IMR-90 (cell line): ENCODE results near the gene CDC37L1. TPM values are rescaled to one million over a fixed set of nuclear protein-coding genes. Genes with fewer than 3 reads are reported as not detected.

Experiments
- ATAC-seq: fragments of 200-7000 bp; cut with Tn5 transposase; 2 replicates; pipeline ENCODE4 v1.9.1; 2020; ENCODE audit warnings: low read depth, mild to moderate bottlenecking, moderate library complexity
- BruUV-seq: library from RNA; stranded (reverse); fragments of 400-500 nt; replicated peaks from 2 replicates; lab custom pipeline; 2021; lab: Mats Ljungman, UMichigan
- CTCF ChIA-PET: fragments of 300-600 bp; formaldehyde crosslinking; extraction: SDS; loops from one replicate; lab custom pipeline; 2021; ENCODE audit warnings: antibody characterized with exemption; lab: Yijun Ruan, JAX
- POLR2A ChIA-PET: fragments of 300-600 bp; sonication (Branson Sonifier 250); formaldehyde crosslinking; loops from one replicate; lab custom pipeline; 2022; ENCODE audit warnings: antibody characterized with exemption; ENCODE audit not compliant: unreplicated experiment; lab: Charles Lee
- DNase-seq: peaks from one replicate; pipeline ENCODE4 v3.0.0; 2013
- H2AFZ ChIP-seq: replicated peaks from 2 replicates; pipeline ENCODE3; 2013; ENCODE audit warnings: low read length, mild to moderate bottlenecking; ENCODE audit not compliant: poor library complexity
- H2AK5ac ChIP-seq: 2 replicates; pipeline ENCODE4 v1.6.1; 2013; ENCODE audit warnings: low read depth, low read length, inconsistent platforms
- H2AK9ac ChIP-seq: replicated peaks from 2 replicates; pipeline ENCODE3; 2013; ENCODE audit warnings: mild to moderate bottlenecking, low read depth, low read length, moderate library complexity; ENCODE audit not compliant: poor library complexity
- H2BK120ac ChIP-seq: 2 replicates; pipeline ENCODE4 v1.6.1; 2013; ENCODE audit warnings: low read depth, low read length, inconsistent platforms
- H2BK15ac ChIP-seq: 3 replicates; pipeline ENCODE4 v1.6.1; 2013; ENCODE audit warnings: low read depth, low read length, inconsistent platforms
- H2BK20ac ChIP-seq: 2 replicates; pipeline ENCODE4 v1.6.1; 2013; ENCODE audit warnings: low read depth, mild to moderate bottlenecking, inconsistent platforms, low read length, moderate library complexity
- H2BK5ac ChIP-seq: 2 replicates; pipeline ENCODE4 v1.6.1; 2013; ENCODE audit warnings: mild to moderate bottlenecking, low read depth, low read length, inconsistent platforms; ENCODE audit not compliant: poor library complexity, severe bottlenecking
- H3K14ac ChIP-seq: replicated peaks from 2 replicates; pipeline ENCODE4 v1.6.1; 2013; ENCODE audit warnings: low read depth, low read length, inconsistent platforms
- H3K18ac ChIP-seq: 2 replicates; pipeline ENCODE4 v1.6.1; 2013; ENCODE audit warnings: low read depth, low read length, control low read depth
- H3K23ac ChIP-seq: 2 replicates; pipeline ENCODE4 v1.6.1; 2013; ENCODE audit warnings: low read depth, low read length, inconsistent platforms
- H3K27ac ChIP-seq: 2 replicates; pipeline ENCODE4 v1.5.1; 2013; ENCODE audit warnings: mild to moderate bottlenecking, control low read depth, low read length; ENCODE audit not compliant: insufficient read depth
- H3K27me3 ChIP-seq: 2 replicates; pipeline ENCODE4 v1.6.1; 2013; ENCODE audit warnings: low read length; ENCODE audit not compliant: control insufficient read depth, insufficient read depth
- H3K36me3 ChIP-seq: 2 replicates; pipeline ENCODE4 v1.6.1; 2013; ENCODE audit warnings: low read length, mixed read lengths; ENCODE audit not compliant: control insufficient read depth, insufficient read depth
- H3K4ac ChIP-seq: 2 replicates; pipeline ENCODE4 v1.6.1; 2013; ENCODE audit warnings: low read depth, low read length, inconsistent platforms
- H3K4me1 ChIP-seq: 2 replicates; pipeline ENCODE4 v1.6.1; 2013; ENCODE audit warnings: low read length, mixed read lengths; ENCODE audit not compliant: control insufficient read depth, insufficient read depth
- H3K4me2 ChIP-seq: 2 replicates; pipeline ENCODE4 v1.6.1; 2013; ENCODE audit warnings: low read depth, mild to moderate bottlenecking, control low read depth, low read length, moderate library complexity
- H3K4me3 ChIP-seq: 2 replicates; pipeline ENCODE4 v1.5.1; 2013; ENCODE audit warnings: low read depth, mild to moderate bottlenecking, control low read depth, low read length, moderate library complexity; ENCODE audit not compliant: insufficient read depth
- H3K56ac ChIP-seq: 2 replicates; pipeline ENCODE4 v1.6.1; 2013; ENCODE audit warnings: low read length, inconsistent platforms; ENCODE audit not compliant: insufficient read depth; ENCODE audit errors: extremely low read depth
- H3K79me1 ChIP-seq, 2 experiments: 2 replicates each; pipeline ENCODE4 v1.6.1; 2013; ENCODE audit warnings: low read length in 2 of 2, inconsistent platforms in 1 of 2, low read depth in 1 of 2
- H3K9ac ChIP-seq: 2 replicates; pipeline ENCODE4 v1.6.1; 2013; ENCODE audit warnings: low read depth, low read length, control low read depth
- H3K9me1 ChIP-seq: 2 replicates; pipeline ENCODE4 v1.6.1; 2013; ENCODE audit warnings: low read length, inconsistent platforms; ENCODE audit not compliant: insufficient read depth
- H3K9me3 ChIP-seq: 2 replicates; pipeline ENCODE4 v1.6.1; 2013; ENCODE audit warnings: low read length; ENCODE audit not compliant: control insufficient read depth, insufficient read depth
- H4K20me1 ChIP-seq: 2 replicates; pipeline ENCODE4 v1.6.1; 2013; ENCODE audit warnings: low read length, inconsistent platforms; ENCODE audit not compliant: insufficient read depth
- H4K5ac ChIP-seq: 2 replicates; pipeline ENCODE4 v1.6.1; 2013; ENCODE audit warnings: mild to moderate bottlenecking, low read depth, low read length, control low read depth
- H4K8ac ChIP-seq, 2 experiments: 2 replicates each; pipeline ENCODE4 v1.6.1; 2013; ENCODE audit warnings: low read depth in 2 of 2, low read length in 2 of 2, control low read depth in 1 of 2, inconsistent platforms in 1 of 2
- H4K91ac ChIP-seq: 2 replicates; pipeline ENCODE4 v1.6.1; 2013; ENCODE audit warnings: low read depth, low read length, inconsistent platforms; ENCODE audit not compliant: insufficient read depth
- BHLHE40 ChIP-seq: fragments of 150-350 bp; IDR thresholded peaks from 2 replicates; pipeline ENCODE4 v1.6.1; 2016; ENCODE audit warnings: mild to moderate bottlenecking, low read depth, low read length
- CEBPB ChIP-seq: IDR thresholded peaks from 2 replicates; pipeline ENCODE4 v1.6.1; 2012; ENCODE audit warnings: low read depth, low read length, improper control_type of control experiment
- CHD1 ChIP-seq: IDR thresholded peaks from 2 replicates; pipeline ENCODE4 v1.6.1; 2012; ENCODE audit warnings: low read depth, low read length, improper control_type of control experiment
- CTCF ChIP-seq: conservative IDR thresholded peaks from 2 replicates; pipeline ENCODE4 v1.5.1; 2012; ENCODE audit warnings: mild to moderate bottlenecking, low read depth, low read length, improper control_type of control experiment
- ELK1 ChIP-seq: fragments of 150-350 bp; IDR thresholded peaks from 2 replicates; pipeline ENCODE4 v1.6.1; 2016; ENCODE audit warnings: low read depth, mild to moderate bottlenecking, low read length, moderate library complexity, borderline replicate concordance
- FOS ChIP-seq: fragments of 150-350 bp; IDR thresholded peaks from 2 replicates; pipeline ENCODE4 v1.6.1; 2016; ENCODE audit warnings: low read depth, low read length
- MAFK ChIP-seq: IDR thresholded peaks from 2 replicates; pipeline ENCODE4 v1.6.1; 2012; ENCODE audit warnings: low read depth, low read length, improper control_type of control experiment
- MAZ ChIP-seq: IDR thresholded peaks from 2 replicates; pipeline ENCODE4 v1.6.1; 2012; ENCODE audit warnings: low read depth, mild to moderate bottlenecking, low read length, improper control_type of control experiment, moderate library complexity, borderline replicate concordance
- MXI1 ChIP-seq: IDR thresholded peaks from 2 replicates; pipeline ENCODE4 v1.6.1; 2012; ENCODE audit warnings: low read depth, mild to moderate bottlenecking, low read length, moderate library complexity, borderline replicate concordance
- NFE2L2 ChIP-seq: fragments of 150-350 bp; IDR thresholded peaks from 2 replicates; pipeline ENCODE4 v1.6.1; 2016; ENCODE audit warnings: low read depth, mild to moderate bottlenecking, low read length
- POLR2A ChIP-seq: IDR thresholded peaks from 2 replicates; pipeline ENCODE4 v1.6.1; 2012; ENCODE audit warnings: mild to moderate bottlenecking, low read depth, low read length
- RAD21 ChIP-seq: IDR thresholded peaks from 2 replicates; pipeline ENCODE4 v1.6.1; 2012; ENCODE audit warnings: low read length, improper control_type of control experiment
- RCOR1 ChIP-seq: IDR thresholded peaks from 2 replicates; pipeline ENCODE4 v1.6.1; 2012; ENCODE audit warnings: mild to moderate bottlenecking, low read length, improper control_type of control experiment; ENCODE audit not compliant: insufficient replicate concordance
- RFX5 ChIP-seq: IDR thresholded peaks from 2 replicates; pipeline ENCODE4 v1.8.0; 2012; ENCODE audit warnings: low read depth, mild to moderate bottlenecking, low read length, moderate library complexity
- SMC3 ChIP-seq: fragments of 150-350 bp; IDR thresholded peaks from 2 replicates; pipeline ENCODE4 v1.6.1; 2016; ENCODE audit warnings: low read depth, mild to moderate bottlenecking, antibody characterized with exemption, low read length, moderate library complexity
- USF2 ChIP-seq: fragments of 150-350 bp; IDR thresholded peaks from 2 replicates; pipeline ENCODE4 v1.6.1; 2017; ENCODE audit warnings: mild to moderate bottlenecking, antibody characterized with exemption, low read length, low read depth
- WGBS, 2 experiments: methylation state at CpG; one replicate each; pipeline versions ENCODE4 v1.1.5 to v1.1.7; 2013; ENCODE audit warnings: missing lambda C conversion rate in 2 of 2; ENCODE audit not compliant: insufficient read length in 1 of 2; ENCODE audit errors: extremely low coverage in 2 of 2; 5-methylcytosine and 5-hydroxymethylcytosine counted together
- dilution Hi-C: fragments of 300-500 bp; cut with HindIII; formaldehyde crosslinking; loops from one replicate; pipeline ENCODE4 v1.14.3; 2018; ENCODE audit warnings: low sequenced_read_pairs; ENCODE audit not compliant: unreplicated experiment
- in situ Hi-C: fragments of 300-500 bp; cut with MboI; formaldehyde crosslinking; loops from 3 replicates; pipeline ENCODE4 v1.14.3; 2019; ENCODE audit warnings: low sequenced_read_pairs, inconsistent platforms, mixed read lengths
- intact Hi-C: fragments of 100-400 bp; cut with micrococcal nuclease; formaldehyde crosslinking; loops from 2 replicates; pipeline ENCODE4 v1.10.0; 2022
- polyA plus RNA-seq, 3 experiments: library from polyadenylated mRNA; depleted of rRNA; stranded (reverse); fragments of >200 nt; gene quantifications; 2 replicates each; pipeline ENCODE4 v1.2.3, GENCODE V29; 2012; ENCODE audit warnings: low replicate concordance in 1 of 3
- total RNA-seq: library from RNA; depleted of rRNA; stranded (reverse); fragments of >200 nt; gene quantifications from 2 replicates; pipeline ENCODE4 v1.2.3, GENCODE V29; 2012

CDC37L1 gene
- total and polyA plus RNA-seq, 2 of the 4 experiments (the other 2 are of a cell fraction): 6.6 to 7.3 TPM

- no peak overlapping the region for H4K8ac ChIP-seq
- H3K4me2 ChIP-seq: no peak overlapping the region
- H3K9me3 ChIP-seq: no peaks in the 10 kb centered on the region
- H3K4ac ChIP-seq: no peak overlapping the region
- no peak for ATAC-seq
- in situ Hi-C loops: loop anchor here (25.0 kb wide), 1 partner anchor 573 kb away; no protein-coding TSS in a partner anchor
- H3K23ac ChIP-seq: no peak overlapping the region
- peaks cover 7% of the 10 kb centered on the region for H3K9me1 ChIP-seq
- H3K27me3 ChIP-seq: no peaks in the 10 kb centered on the region
- DNase-seq: no peak
- H3K14ac ChIP-seq: no peak overlapping the region
- POLR2A ChIA-PET: no interaction called here
- no peak overlapping the region for H3K27ac ChIP-seq
- no peak overlapping the region for H2AK5ac ChIP-seq
- no peak overlapping the region for H3K9ac ChIP-seq
- dilution Hi-C loops: no loop called here
- no peak overlapping the region for H2AFZ ChIP-seq
- H2BK5ac ChIP-seq: no peak overlapping the region
- peaks cover 7% of the 10 kb centered on the region; the same call in 1 of the 2 replicates for H4K20me1 ChIP-seq
- peaks cover 5% of the 10 kb centered on the region for H3K4me1 ChIP-seq
- TF ChIP-seq RFX5 (no peak), CTCF (no peak), RAD21 (no peak), RCOR1 (no peak), NFE2L2 (no peak), USF2 (no peak), ELK1 (no peak), BHLHE40 (no peak), MXI1 (no peak), MAZ (no peak), CHD1 (no peak), CEBPB (no peak), FOS (no peak), POLR2A (no peak), MAFK (no peak), SMC3 (no peak)
- no peak overlapping the region for H4K91ac ChIP-seq
- CTCF ChIA-PET: no interaction called here
- no peak overlapping the region for H3K4me3 ChIP-seq
- H2BK20ac ChIP-seq: no peak overlapping the region
- H3K79me1 ChIP-seq: peaks cover 19 to 52% of the 10 kb centered on the region in 2 experiments
- H4K5ac ChIP-seq: no peak overlapping the region
- H2BK120ac ChIP-seq: no peak overlapping the region
- intact Hi-C loops: loop anchor here (5.0 kb wide), 1 partner anchor 42 kb away; no protein-coding TSS in a partner anchor
- peaks cover 15% of the 10 kb centered on the region for H3K36me3 ChIP-seq
- WGBS, 2 experiments: 90% methylated on average over 2 of the region's 4 CpGs; no CpG with 5 or more reads in 1 of the 2 experiments
- H2BK15ac ChIP-seq: no peak overlapping the region
- H3K18ac ChIP-seq: no peak overlapping the region
- BruUV-seq: no TSS peak
- H3K56ac ChIP-seq: no peak overlapping the region
- no peak overlapping the region for H2AK9ac ChIP-seq
Measured at GRCh38 chr9:4684820-4685219, 5.5 kb downstream of the CDC37L1 start.
